Measurements from ENCODE around the gene OR5K2. TPM values are rescaled to one million over a fixed set of nuclear protein-coding genes. Genes with fewer than 3 reads are reported as not detected.

OR5K2 gene
- total RNA-seq, 2 experiments from 2014 or later, result not detected

DNA sequence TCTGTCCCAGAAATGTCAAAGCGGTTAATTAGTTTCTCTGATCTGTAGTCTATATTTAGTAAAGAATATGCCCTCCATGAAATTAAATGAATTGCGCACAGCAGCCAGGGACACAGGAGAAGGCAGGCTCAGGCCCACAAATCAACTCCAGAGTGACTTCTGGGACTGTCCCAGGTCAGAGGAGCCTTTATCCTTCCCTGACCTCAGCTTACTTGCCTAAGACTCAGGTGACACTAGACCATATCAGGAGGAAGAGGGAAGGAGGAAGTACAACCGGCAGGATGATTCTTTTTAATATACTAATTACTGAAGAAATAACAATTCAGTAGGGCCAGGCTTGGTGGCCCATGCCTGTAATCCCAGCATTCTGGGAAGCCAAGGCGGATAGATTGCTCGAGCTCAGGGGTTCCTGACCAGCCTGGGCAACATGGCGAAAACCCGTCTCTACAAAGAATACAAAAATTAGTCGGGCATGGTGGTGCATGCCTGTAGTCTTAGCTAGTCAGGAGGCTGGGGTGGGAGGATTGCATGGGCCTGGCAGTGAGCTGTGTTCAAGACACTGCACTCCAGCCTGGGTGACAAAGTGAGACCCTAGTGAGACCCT is 32.5 kb downstream of the OR5K2 start:
- H3K9me3 Mint-ChIP-seq (ENCODE audit: low read depth), result no peaks in the 10 kb centered on the region
- peak overlapping the region; percentile 88 for H3K27ac Mint-ChIP-seq
- DNase-seq, result no peak
- CTCF ChIA-PET, result interaction anchor here (1.2 to 1.6 kb wide), 3 partner anchors 11 to 51 kb away, joined by 3 to 6 read pairs (median 3); no protein-coding TSS in a partner anchor
- no peak for ATAC-seq
- no peaks in the 10 kb centered on the region for H3K27me3 Mint-ChIP-seq
- peaks cover 76% of the 10 kb centered on the region for H3K36me3 Mint-ChIP-seq
- peak overlapping the region; percentile 84 for H3K4me3 Mint-ChIP-seq
- peaks cover 72% of the 10 kb centered on the region for H3K4me1 Mint-ChIP-seq

DNA sequence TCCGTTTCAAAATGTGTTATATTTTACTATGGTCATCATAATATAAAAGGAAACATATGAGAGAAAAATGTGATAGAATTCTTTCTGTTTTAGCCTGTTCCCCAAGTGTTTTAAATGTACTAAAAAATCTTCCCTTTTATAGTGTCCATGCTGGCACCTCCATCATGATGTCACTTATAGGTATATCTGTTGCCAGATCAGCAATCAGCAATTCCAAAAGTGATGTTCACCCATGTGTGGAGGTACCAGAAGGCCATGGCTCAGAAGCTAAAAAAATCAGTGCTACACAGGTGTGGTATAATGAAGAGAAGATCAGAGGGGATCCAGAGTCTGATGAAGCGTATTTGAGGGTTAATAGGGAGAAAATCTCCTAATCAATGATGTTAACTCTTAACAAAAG is 33.2 kb downstream of the OR5K2 start:
- H3K9me3 Mint-ChIP-seq (ENCODE audit: low read depth), result no peaks in the 10 kb centered on the region
- peaks cover 69% of the 10 kb centered on the region for H3K36me3 Mint-ChIP-seq
- no peak for ATAC-seq
- H3K27me3 Mint-ChIP-seq, result no peaks in the 10 kb centered on the region
- no peak for DNase-seq
- peaks cover 64% of the 10 kb centered on the region for H3K4me1 Mint-ChIP-seq
- CTCF ChIA-PET, result interaction anchor here (1.2 to 1.6 kb wide), 3 partner anchors 10 to 50 kb away, joined by 3 to 6 read pairs (median 3); no protein-coding TSS in a partner anchor
- peak overlapping the region; percentile 84 for H3K4me3 Mint-ChIP-seq
- peak overlapping the region; percentile 88 for H3K27ac Mint-ChIP-seq

DNA sequence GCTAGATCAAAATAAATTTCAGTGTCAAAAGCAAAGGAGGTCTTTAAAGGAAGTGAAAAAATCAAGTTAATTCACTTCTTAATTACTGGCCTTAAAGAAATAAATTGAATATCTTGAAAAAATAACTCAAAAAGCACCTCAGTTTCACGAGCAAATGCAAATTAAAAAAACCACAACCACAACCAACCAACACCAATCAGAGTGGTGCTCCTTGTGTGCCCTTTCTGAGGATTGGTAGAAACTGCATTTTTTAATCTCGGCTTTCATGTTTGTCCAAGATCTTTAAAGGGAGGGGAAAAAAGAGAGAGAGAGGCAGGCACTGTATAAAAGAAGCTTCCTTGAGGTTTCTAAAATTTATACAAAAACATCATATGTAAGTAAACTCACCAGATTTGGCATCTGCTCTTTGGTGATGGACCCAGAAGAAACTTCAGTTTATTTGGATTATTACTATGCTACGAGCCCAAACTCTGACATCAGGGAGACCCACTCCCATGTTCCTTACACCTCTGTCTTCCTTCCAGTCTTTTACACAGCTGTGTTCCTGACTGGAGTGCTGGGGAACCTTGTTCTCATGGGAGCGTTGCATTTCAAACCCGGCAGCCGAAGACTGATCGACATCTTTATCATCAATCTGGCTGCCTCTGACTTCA is 34.3 kb downstream of the OR5K2 start, which contains the start of gene GPR15:
Gene GPR15 (plus strand): TSS at position 357 of the 653 bp plus-strand sequence. CDS start 56 bp downstream, at position 413.
- no peaks in the 10 kb centered on the region for H3K9me3 Mint-ChIP-seq (ENCODE audit: low read depth)

DNA sequence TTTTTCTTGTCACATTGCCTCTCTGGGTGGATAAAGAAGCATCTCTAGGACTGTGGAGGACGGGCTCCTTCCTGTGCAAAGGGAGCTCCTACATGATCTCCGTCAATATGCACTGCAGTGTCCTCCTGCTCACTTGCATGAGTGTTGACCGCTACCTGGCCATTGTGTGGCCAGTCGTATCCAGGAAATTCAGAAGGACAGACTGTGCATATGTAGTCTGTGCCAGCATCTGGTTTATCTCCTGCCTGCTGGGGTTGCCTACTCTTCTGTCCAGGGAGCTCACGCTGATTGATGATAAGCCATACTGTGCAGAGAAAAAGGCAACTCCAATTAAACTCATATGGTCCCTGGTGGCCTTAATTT is 34.8 kb downstream of the OR5K2 start:
- Mint-ChIP-seq H3K27me3 (no peaks in the 10 kb centered on the region), H3K36me3 (peaks cover 72% of the 10 kb centered on the region), H3K4me1 (peaks cover 66% of the 10 kb centered on the region), H3K4me3 (peak overlapping the region; percentile 84), H3K9me3 (ENCODE audit: low read depth) (no peaks in the 10 kb centered on the region), H3K27ac (peak overlapping the region; percentile 88)
- peak; percentile 7 for ATAC-seq
- no peak for DNase-seq
- CTCF ChIA-PET, result interaction anchor here (1.0 to 2.2 kb wide), 6 partner anchors 9 to 42 kb away, joined by 3 to 9 read pairs (median 6); partner anchors contain the start of gene CLDND1

More for the DNA sequence above, 34.3 kb downstream of the OR5K2 start, which contains the start of gene GPR15:
- CTCF ChIA-PET, result interaction anchor here (2.0 to 2.2 kb wide), 3 partner anchors 9 to 42 kb away, joined by 5 to 9 read pairs (median 5); partner anchors contain the start of gene CLDND1
- ATAC-seq (peak; percentile 18), DNase-seq (no peak)
- Mint-ChIP-seq H3K27ac (peak within 1 kb of the TSS; percentile 88), H3K4me3 (peak within 1 kb of the TSS; percentile 84), H3K36me3 (peaks cover 71% of the 10 kb centered on the region), H3K4me1 (peaks cover 64% of the 10 kb centered on the region), H3K27me3 (no peaks in the 10 kb centered on the region)

DNA sequence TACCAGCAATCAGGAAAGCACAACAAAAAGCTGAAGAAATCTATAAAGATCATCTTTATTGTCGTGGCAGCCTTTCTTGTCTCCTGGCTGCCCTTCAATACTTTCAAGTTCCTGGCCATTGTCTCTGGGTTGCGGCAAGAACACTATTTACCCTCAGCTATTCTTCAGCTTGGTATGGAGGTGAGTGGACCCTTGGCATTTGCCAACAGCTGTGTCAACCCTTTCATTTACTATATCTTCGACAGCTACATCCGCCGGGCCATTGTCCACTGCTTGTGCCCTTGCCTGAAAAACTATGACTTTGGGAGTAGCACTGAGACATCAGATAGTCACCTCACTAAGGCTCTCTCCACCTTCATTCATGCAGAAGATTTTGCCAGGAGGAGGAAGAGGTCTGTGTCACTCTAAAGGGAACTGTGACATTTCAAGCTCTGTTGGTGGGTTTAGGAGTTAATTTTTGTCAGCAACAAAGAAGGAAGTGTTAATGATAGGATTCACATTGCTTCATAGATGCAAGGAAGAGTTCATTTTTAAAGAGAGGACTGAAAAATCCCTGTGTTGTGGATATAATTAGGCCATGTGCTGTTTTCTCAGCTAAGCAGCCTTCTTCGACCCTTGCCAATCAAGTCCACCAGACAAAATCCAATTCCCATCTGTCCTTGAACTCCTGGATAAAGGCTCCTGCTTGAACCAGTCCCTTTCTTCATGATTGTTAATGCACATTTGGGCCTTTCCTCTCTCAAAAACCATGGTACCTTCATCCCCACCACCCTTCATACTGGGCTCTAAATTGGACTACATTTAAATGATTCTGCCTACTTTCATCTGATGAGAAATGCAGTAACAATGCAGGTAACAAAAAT is 35.5 kb downstream of the OR5K2 start:
- Mint-ChIP-seq H3K4me1 (peaks cover 63% of the 10 kb centered on the region), H3K27me3 (no peaks in the 10 kb centered on the region), H3K36me3 (peaks cover 69% of the 10 kb centered on the region), H3K9me3 (ENCODE audit: low read depth) (no peaks in the 10 kb centered on the region), H3K27ac (peak overlapping the region; percentile 88), H3K4me3 (peak overlapping the region; percentile 84)
- CTCF ChIA-PET, result interaction anchor here (1.0 to 2.2 kb wide), 7 partner anchors 10 to 41 kb away, joined by 3 to 9 read pairs (median 5); partner anchors contain the start of gene CLDND1
- peak; percentile 11 for ATAC-seq
- no peak for DNase-seq

DNA sequence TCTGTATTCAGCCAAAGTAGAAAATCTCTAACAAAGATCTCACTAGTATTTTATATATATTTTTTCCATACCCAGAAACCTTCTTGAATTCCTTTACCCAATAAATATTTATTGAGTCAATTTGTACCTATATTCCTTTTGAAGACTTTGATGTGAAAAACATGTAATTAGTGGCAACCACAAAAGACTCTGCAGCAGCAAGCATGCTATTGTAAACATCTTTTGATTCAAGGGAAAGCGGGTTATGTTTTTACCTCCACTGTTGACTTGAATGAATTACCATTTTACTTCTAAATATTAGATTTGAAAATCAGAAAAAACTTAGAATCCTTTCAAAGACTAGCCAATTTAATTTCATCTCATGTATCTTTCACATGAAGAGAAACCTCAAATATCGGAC is 36.7 kb downstream of the OR5K2 start:
- Mint-ChIP-seq H3K9me3 (ENCODE audit: low read depth) (no peaks in the 10 kb centered on the region), H3K27me3 (no peaks in the 10 kb centered on the region), H3K4me1 (peaks cover 62% of the 10 kb centered on the region), H3K36me3 (peaks cover 67% of the 10 kb centered on the region), H3K27ac (peak overlapping the region; percentile 88), H3K4me3 (peak overlapping the region; percentile 84)
- DNase-seq (no peak), ATAC-seq (no peak)
- CTCF ChIA-PET, result interaction anchor here (1.5 kb wide), 1 partner anchor 12 kb away, joined by 4 read pairs; no protein-coding TSS in a partner anchor

DNA sequence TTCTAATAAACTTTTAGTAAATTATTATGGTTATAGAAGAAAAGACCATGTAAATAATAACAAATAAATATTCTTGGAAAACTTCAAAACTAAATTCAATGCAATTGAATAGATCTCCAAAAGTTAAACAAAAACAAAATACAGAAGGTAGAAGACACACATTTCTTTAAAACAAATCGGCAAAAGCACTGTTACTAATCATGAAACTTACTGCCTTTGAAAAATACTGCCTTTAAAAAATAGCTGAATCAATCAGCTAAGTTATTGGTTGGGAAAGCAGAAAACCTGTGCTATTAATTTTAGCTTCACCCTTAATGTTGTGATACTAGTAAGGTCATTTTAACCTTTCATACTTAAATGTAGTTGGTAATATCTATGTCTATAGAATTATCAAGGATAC is 37.3 kb downstream of the OR5K2 start:
- Mint-ChIP-seq H3K27me3 (no peaks in the 10 kb centered on the region), H3K9me3 (ENCODE audit: low read depth) (no peaks in the 10 kb centered on the region), H3K4me3 (peak overlapping the region; percentile 70), H3K4me1 (peaks cover 63% of the 10 kb centered on the region), H3K36me3 (peaks cover 66% of the 10 kb centered on the region), H3K27ac (peak overlapping the region; percentile 81)
- DNase-seq, result no peak
- CTCF ChIA-PET, result interaction anchor here (1.5 kb wide), 1 partner anchor 12 kb away, joined by 4 read pairs; no protein-coding TSS in a partner anchor
- no peak for ATAC-seq

DNA sequence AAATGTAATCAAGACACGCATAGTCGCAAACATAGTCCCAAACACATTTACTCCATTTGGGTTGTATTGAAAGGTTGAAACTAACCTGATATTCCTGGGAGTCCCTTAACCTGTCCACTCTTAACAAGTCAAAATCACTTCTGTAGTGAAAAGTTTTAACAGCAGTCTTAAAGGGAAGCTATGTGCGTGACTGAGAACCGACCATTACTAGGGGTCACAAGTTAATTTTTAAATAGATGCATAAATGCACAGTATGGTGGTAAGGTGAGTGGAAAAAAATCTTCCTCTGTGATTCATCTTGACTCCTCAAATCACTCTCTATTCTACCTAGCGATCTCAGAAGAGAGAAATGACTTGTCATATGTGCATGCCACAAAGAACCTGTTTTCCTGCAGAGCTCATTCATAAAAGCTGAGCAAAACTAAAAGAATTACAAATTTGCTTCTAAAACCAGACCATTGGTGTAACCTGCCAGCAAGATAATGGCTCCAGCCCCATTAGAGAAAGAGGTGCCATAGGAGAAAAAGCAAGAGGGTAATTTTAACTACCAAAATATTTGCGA is 39.1 kb downstream of the OR5K2 start:
- peak; percentile 72 for ATAC-seq
- Mint-ChIP-seq H3K9me3 (ENCODE audit: low read depth) (no peaks in the 10 kb centered on the region), H3K4me1 (peaks cover 61% of the 10 kb centered on the region), H3K4me3 (peak overlapping the region; percentile 75), H3K36me3 (peaks cover 52% of the 10 kb centered on the region), H3K27me3 (no peaks in the 10 kb centered on the region), H3K27ac (peak overlapping the region; percentile 93)
- no peak for DNase-seq
- CTCF ChIA-PET, result interaction anchor here (0.8 to 2.2 kb wide), 11 partner anchors 9 to 60 kb away, joined by 3 to 9 read pairs (median 4); partner anchors contain the start of gene CLDND1

DNA sequence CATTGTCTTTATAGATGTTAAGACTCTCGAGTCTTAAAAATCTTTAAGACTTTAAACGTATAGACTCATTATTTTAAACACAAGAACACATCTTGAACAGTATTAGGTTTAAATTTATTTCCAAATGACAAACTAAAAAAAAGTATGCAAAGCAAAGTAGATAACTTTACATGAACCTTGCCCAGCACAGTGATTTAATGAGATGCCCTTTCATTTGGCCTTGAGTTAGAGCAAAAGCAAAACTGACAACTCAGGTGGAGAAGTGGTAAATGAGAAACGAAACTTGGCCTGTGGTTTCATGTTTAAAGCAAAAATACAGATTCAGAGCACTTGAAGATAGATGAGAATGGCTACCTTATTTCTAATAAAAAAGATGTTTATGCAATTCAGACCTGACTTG is 42.9 kb downstream of the OR5K2 start:
- H3K4me1 Mint-ChIP-seq, result peaks cover 73% of the 10 kb centered on the region
- peak overlapping the region; percentile 52 for H3K4me3 Mint-ChIP-seq
- ATAC-seq (peak; percentile 53), DNase-seq (no peak)
- no peaks in the 10 kb centered on the region for H3K27me3 Mint-ChIP-seq
- H3K27ac Mint-ChIP-seq, result peak overlapping the region; percentile 94
- CTCF ChIA-PET, result interaction anchor here (1.3 to 2.5 kb wide), 5 partner anchors 10 to 25 kb away, joined by 3 to 16 read pairs (median 5); no protein-coding TSS in a partner anchor
- H3K9me3 Mint-ChIP-seq (ENCODE audit: low read depth), result no peaks in the 10 kb centered on the region
- H3K36me3 Mint-ChIP-seq, result peaks cover 43% of the 10 kb centered on the region

DNA sequence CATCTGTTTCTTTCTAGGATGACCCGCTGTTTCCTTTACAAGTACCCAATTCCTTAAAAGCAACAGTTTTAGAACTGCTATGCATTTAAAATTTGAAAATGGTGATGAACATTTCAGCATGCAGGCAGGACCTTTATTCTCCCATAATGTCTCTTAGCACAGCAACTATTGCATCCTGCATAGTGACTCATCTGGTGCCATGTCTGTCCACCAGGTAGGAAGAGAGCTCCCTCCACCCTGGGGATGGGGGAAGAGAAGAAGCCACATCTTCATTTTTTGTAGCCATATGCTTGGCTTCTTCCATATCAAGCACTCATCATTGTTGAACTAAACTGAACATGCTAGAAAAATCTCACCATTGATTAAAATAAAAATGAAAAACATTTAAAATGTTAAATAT is 44.2 kb downstream of the OR5K2 start:
- no peaks in the 10 kb centered on the region for H3K27me3 Mint-ChIP-seq
- H3K4me3 Mint-ChIP-seq, result no peak overlapping the region
- DNase-seq (no peak), ATAC-seq (no peak)
- H3K4me1 Mint-ChIP-seq, result peaks cover 74% of the 10 kb centered on the region
- H3K9me3 Mint-ChIP-seq (ENCODE audit: low read depth), result no peaks in the 10 kb centered on the region
- CTCF ChIA-PET, result interaction anchor here (1.2 to 2.5 kb wide), 3 partner anchors 10 to 16 kb away, joined by 5 to 16 read pairs (median 8); no protein-coding TSS in a partner anchor
- peak overlapping the region; percentile 95 for H3K27ac Mint-ChIP-seq
- peaks cover 40% of the 10 kb centered on the region for H3K36me3 Mint-ChIP-seq

DNA sequence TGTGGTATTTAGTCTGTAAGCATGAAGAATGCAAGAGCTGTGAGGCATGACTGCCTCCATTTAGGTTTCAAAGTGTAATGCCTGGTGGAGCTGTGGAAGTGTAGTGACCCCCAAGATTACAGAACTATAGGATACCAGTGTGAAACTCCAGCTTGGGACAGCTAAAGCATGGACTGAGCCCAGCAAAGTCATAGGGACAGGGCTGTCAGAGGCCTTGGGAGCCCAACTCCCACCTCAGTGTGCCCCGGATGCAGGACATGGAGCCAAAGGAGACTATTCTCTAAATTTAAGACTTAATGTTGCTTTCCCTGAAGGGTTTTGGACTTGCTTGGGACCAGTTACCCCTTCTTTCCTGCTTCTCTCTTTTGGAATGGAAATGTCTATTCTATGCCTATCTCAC is 45.1 kb downstream of the OR5K2 start:
- Mint-ChIP-seq H3K36me3 (peaks cover 33% of the 10 kb centered on the region), H3K27me3 (no peaks in the 10 kb centered on the region), H3K4me1 (peaks cover 69% of the 10 kb centered on the region), H3K27ac (peak overlapping the region; percentile 65), H3K4me3 (no peak overlapping the region), H3K9me3 (ENCODE audit: low read depth) (no peaks in the 10 kb centered on the region)
- no peak for DNase-seq
- ATAC-seq, result no peak
- CTCF ChIA-PET, result interaction anchor here (2.0 to 2.5 kb wide), 2 partner anchors 10 to 15 kb away, joined by 5 to 16 read pairs; no protein-coding TSS in a partner anchor

DNA sequence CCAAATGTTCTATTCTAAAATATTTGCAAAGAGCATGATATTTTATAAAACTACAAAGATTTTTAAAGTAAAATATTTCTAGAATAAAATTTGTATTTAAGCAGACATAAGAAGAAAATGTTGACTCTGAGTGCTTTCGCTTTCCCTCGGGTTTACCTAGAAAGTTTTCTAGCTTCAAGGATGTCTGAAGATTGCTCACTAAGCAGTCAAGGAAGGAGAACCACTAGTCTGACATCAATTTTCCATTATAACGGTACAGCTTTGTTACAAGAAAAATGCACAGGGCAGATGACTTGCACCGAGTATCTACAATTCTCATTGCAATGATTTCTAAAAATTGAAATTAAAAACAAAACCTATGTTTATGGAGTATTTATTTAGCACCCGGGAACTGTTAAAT is 48.5 kb downstream of the OR5K2 start:
- peak overlapping the region; percentile 98 for H3K27ac Mint-ChIP-seq
- DNase-seq (no peak), ATAC-seq (peak; percentile 89)
- CTCF ChIA-PET, result interaction anchor here (0.8 to 2.4 kb wide), 7 partner anchors 9 to 48 kb away, joined by 3 to 14 read pairs (median 4); partner anchors contain the start of gene CPOX
- H3K4me1 Mint-ChIP-seq, result peaks cover 73% of the 10 kb centered on the region
- no peaks in the 10 kb centered on the region for H3K9me3 Mint-ChIP-seq (ENCODE audit: low read depth)
- H3K27me3 Mint-ChIP-seq, result no peaks in the 10 kb centered on the region
- H3K4me3 Mint-ChIP-seq, result peak overlapping the region; percentile 65
- peaks cover 46% of the 10 kb centered on the region for H3K36me3 Mint-ChIP-seq

Data from activated CD8-positive, alpha-beta memory T cell treated with anti-CD3 and anti-CD28 coated beads, Interleukin-2, amount 10 ng/mL, durations not matched to agents 7 days and 5 days (primary cell).